GM19397 (cell line): Measurements from ENCODE around the gene TM9SF1.

Source experiments
- ATAC-seq: cut with Tn5 transposase; IDR thresholded peaks from one replicate; pipeline ENCODE4 v1.9.1; 2021; ENCODE audit warnings: mild to moderate bottlenecking, moderate library complexity; ENCODE audit not compliant: unreplicated experiment

The TM9SF1 gene

DNA sequence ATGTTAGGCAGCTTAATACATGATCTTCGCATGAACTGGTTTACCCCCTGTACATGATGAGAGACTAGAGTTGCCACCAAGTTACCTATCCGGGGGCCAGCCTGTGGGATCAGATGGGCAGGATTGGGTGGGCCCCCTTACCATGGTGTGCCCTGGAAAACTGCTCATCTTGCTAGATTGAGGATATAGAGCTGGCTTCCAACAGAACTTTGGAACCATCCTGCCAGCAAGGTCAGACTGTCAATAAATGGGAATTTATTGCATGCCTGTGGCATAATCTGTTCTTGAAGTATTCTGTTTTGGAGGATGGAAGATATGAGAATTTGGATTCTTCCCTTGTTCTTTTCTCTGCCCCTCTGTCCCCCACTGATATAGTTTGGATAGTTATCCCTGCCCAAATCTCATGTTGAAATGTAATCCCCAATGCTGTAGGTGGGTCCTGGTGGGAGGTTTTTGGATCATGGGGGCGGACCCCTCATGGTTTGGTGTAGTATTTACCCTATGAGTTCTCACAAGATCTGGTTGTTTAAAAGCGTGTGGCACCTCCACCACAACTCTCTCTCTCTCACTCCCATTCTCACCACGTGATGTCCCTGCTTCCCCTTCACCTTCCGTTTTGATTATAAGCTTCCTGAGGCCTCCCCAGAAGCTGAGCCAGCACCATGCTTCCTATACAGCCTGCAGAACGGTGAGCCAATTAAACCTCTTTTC, 3.7 kb upstream of the TM9SF1 start:
- ATAC-seq: no peak

DNA sequence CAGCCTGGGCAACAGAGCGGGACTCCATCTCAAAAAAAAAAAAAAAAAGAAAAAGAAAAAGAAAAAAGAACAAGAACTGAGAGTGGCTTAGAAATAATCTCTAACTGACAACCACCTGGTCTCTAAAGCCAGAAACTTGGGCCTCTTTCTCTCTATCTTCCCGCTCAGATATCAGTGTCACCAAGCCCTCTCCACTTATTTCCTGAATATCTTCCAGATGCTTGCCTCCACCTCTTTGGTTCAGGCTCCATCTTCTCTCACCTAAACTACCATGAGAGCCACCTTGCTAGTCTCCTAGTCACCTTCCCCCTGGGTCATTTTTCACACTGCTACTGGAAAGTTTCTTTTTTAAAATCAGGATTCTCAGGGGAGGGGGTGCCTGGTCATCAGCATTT, 1.8 kb upstream of the TM9SF1 start:
- no peak for ATAC-seq

DNA sequence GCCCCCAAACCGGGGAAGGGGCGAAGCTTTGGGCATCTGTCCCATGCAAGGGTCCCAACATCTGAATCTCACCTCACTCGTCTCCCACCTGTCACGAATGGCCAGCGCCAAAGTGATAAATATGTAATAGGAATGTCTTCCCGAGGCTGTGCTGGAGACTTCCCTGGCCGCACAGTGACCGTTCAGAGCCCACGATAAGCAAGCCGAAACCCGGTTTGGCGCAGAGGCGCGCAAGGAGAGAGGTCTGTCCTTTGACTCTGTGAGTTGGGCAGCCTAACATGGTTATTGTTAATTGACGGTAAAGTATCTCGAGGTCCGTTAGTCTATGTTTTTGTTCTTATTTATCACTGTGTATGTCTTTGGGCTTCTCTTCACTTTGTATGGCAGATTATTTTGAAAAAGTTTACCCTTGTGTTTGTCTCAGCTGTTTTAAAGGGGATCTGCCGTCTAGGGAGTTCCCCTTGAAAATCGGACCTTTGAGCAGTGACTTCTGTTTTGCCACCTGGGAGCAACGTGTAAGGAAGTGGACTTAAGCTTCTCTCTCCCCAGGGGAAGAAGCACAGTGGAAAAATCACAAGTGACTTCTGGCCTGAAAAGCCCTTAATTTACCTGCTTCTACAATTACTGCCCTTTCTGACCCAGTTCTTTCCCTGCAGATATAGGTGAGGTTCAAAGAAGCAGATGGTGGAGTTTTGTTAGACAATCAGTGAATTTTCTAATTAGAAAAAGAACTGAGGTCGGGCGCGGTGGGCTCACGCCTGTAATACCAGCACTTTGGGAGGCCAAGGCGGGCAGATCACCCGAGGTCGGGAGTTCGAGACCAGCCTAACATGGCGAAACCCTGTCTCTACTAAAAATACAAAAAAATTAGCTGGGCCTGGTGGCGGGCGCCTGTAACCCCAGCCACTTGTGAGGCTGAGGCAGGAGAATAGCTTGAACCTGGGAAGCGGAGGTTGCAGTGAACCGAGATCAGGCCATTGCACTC, 1.1 kb upstream of the TM9SF1 start:
- no peak for ATAC-seq

DNA sequence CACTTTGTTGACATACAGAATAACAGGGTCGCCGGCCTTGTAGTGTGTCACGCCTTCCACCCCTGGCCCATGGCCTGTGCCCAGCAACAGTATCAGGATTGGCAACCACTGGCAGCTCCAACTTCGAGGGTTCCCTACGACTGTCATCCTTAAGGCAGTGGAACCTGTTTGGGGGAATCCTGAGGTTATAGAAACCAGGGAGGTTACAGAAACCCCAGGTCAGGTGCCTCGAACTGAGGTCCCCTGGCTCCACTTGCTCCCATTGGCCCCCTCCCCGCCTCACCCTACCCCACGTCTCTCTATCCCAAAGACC, 412 bp downstream of the TM9SF1 start:
- no peak for ATAC-seq

DNA sequence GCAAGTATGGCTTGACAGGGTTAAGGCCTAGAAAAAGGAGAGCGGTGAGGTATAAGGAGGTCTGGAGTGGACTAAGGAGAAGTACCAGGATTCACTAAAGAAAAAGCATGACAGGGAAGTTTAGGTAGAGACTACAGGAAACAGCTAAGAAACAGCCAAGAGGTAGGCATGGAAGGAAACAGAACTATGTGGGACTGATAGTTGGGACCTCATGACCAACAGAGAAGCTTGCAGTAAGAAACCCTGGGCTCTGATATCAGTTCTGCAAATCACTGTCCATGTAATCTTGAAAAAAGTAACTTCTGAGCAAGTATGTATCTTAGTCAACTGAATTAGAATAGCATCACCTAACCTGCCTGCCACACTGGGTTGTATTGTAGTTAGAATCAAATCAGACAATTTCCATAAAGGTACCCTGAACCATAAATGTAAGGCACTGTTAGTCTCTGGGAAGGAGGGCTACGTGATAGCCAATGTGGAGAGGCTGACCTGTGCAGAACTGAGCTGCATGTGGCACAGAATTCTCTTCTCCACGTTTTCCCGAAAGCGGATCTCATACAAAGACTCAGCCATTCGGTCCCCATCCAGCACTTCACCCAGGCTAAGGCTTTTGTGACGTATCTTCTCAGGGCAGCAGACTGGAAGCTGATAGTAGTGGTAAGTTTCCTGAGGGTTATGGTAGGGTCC, 912 bp downstream of the TM9SF1 start:
- ATAC-seq: no peak

DNA sequence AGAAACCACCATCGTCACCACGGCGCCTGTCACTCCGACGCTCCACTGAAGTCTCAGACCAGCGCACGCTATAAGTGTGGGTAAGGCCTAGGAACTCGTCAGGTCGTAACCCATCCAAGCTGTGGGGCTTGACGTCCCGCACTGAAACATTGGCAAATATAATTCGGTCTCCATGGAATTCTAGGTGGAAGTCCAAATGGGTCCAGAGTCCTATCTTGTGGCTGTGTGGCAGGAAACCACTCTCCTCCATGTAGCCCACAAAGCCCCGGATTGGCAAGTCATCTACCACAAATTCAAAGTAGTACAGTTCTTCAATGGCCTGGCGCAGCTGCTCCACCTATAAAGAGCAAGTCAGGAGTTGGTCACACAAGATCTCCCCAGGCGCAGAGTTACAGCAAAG, 2.3 kb downstream of the TM9SF1 start:
- no peak for ATAC-seq

DNA sequence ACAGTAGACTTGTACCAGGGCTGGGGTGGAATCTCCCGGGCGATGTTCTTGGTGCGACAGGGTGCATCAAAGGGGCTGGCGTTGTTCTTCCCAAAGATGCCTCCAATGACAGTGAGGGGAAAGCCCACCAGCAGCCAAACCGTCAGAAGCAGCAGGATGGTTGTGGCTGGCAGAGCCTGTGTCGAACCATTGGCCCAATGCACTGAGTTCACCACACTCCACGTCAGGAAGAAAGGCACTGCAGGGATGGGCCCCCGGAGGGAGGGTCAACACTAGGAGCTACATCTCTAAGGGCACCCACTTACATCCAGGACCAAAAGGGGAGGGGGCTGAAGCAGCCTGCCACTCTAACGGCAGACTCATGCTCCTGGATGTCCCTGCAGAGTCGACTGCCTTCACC, 4.8 kb downstream of the TM9SF1 start:
- no peak for ATAC-seq

DNA sequence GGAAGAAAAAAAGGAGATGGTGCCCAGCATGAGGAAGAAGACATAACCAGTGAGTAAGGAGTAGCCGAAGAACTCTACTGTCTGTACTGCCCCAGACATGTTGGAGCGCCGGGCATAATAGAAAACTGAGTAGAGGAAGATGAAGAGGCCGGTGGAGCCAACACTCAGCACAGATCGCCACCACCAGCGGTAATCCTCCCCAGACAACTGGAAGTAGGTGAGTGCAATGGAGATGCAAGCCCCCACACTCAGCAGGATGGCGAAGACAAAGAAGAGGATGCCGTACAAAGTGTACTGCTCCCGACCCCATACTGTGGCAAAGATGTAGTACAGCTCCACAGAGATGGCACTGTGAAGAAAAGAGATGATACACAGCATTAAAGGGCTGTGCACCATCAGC, 5.8 kb downstream of the TM9SF1 start:
- no peak for ATAC-seq

DNA sequence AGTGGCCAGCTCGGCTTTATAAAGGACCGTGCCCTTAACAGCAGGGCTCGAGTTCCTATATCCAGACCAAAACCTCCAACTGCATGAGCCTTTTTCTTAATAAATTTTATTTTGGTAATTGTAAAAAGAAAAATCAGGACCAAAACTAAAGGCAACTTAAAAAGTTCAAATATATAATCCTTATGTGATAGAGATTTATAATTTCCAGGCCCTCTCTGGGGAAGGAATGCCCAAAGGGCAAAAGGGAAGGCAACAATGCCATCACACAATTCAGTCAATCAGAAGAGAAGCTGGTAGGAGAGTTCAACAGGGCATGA, 6.2 kb downstream of the TM9SF1 start:
- ATAC-seq: no peak

DNA sequence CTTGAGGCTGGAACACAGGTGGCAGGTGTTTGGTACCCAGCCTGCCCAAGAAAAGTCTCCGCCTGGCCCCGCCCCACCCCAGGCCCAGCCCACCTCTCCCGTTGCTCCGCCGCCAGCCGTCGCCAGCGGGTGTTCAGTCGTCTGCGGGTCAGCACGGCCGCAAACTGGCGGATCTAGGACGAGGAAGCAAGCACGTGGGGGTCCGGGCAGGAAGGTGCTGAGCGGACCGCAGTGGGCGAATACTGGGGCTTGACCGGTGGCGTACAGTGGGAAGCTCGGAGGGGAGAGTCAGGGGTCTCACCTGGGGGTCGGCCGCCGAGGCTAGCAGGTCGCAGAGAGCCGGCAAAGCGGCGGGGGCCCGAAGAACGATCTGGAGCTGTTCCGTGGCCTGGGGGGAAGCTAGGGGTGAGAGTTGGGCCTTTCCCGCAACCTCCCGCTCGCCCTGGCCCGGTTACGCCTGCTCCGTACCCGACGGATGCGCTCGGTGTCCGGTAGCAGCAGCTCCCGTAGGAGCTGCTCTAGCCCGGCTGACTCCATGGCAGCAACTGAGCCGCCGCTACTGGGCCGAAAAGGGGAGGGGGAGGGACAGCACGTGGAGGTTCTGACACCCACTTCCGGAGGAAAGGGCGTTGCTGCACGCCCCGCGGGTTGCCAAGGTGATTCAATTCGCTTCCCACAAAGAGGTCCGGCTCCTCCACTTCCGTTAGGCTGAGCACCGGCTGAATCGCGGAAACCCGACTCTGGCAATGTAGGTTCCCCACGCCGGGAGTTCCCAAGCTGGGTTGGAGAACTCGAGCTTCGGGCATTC, 6.8 kb downstream of the TM9SF1 start, which contains the start of gene IPO4:
Gene IPO4 (minus strand): TSS at position 566 of the 808 bp plus-strand sequence. CDS start 29 bp downstream, at position 537.
- peak; percentile 84 for ATAC-seq

DNA sequence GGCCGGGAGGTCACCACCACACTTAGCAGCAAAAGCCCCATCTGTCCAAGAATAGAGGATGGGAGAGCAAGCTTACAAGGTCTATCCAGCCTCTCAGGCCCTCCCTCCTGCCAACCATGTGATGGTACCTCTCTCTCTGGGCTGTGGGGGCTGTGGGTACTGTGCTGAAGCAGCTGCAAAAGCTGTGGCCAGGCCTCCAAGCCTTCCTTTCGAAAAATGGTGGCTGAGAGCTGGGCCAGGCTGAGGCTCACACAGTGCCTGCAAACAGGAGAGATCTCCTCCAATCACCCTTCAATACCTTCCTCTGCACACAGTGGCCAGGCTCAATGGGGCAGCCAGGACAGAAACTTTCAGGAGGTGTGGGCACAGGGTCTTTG, 7.7 kb downstream of the TM9SF1 start:
- no peak for ATAC-seq

DNA sequence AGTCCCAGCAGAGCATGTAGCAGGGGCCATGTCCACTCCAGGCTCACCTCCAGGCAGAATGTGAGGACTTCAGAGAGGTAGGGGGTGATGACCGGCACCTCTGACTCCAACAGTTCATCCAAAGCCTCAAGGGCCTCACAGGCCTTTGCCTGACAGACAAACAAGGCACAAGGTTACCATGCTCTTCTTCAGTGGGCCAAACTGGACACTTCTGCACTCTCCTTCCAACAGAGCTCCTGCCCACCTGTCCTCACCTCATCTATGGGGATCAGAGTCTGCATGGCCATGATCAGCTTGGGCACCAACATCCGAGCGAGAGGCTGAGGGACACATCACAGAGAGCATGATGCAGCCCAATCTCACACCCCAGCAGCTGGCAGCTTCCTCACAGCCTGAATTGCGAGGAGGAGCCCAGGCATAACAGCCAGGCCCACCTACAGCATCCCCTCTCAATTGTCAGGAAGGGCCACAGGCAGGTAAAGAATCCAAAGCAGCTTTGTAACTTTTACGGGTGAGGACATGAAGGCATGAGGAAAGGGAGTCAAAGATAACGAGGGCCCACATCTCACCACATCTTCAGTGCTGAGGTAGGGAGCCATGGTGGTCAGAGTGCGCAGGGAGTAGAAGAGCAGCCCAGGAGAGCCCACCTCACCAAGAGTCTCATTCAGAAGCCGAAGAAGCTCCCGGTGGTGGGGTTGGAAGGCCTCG, 8.3 kb downstream of the TM9SF1 start:
- no peak for ATAC-seq

DNA sequence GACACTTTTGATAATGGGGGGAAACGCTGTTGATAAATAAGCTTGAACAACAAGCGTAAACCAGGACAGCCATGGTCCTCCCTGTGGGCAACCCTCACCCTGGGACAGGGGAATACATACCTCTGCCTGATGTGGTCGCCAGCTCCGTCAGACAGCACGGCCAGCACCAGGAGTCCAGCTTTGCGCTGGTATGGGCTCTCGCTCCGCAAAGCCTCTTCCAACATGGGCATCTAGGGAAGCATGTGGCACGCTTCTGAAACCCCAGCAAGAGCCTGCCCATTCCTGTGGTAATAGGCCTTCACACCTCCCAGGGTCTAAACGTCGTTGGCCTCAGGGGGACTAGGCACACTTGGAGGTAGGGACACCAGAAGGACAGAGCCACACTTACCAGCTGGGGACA, 9.5 kb downstream of the TM9SF1 start:
- no peak for ATAC-seq

DNA sequence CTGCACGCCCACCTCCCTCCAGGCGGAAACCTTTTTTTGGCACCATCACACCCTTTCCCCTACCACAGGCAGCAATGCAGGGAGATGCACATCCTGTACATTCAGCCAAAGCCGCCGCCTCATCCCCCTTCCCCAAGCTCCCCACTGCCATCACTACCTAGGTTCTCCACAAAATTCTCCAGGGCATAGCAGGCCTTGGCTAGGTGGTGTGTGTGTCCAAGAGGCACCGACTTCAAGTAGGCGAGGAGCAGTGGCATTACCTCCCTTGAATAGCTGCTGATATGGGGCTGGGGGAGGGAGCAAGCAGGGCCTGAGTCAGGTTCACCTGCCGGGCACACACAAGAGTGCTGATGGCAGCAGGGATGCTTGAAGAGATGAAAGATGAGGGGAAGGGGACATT, 10.2 kb downstream of the TM9SF1 start:
- no peak for ATAC-seq

DNA sequence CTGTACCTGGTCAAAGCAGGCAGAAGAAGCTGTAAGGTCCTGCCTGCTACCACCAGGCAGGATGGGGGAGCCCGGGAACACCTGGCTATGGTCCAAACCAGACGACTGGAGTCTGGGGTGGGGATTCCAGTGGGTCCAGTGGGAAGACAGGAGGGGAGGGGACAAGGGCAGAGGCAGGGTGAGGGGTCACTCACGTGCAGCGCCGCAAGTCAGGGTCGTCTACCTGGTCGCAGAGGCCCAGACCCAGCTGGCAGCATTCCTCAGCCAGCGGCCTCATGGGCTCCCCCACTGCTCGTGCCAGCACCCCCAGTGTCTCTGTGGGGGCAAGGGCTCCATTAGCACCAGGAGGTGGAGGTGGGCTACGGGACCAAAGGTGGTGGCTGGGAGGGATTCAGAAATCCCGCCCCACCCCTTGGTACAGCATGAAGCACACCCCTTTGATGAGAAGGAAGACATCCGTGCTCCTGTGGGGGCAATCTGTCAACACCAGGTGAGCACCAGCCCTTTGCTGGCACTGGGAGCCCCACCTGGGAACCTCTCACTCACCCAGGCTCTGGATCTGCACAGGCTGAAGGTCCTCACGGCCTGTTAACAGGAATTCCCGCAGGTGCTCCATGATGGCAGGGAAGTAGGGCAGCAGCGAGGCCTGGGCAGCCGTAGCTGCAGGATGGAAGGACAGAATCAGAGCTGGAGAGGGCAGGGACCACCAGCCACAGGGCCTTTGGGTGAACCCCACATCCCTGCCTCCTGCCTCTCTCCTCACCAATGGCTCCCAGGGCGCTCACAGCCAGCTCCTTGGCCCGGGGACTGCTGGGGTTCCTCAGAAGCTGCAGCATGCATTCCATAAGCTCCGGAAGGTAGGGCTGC, 10.9 kb downstream of the TM9SF1 start:
- no peak for ATAC-seq

DNA sequence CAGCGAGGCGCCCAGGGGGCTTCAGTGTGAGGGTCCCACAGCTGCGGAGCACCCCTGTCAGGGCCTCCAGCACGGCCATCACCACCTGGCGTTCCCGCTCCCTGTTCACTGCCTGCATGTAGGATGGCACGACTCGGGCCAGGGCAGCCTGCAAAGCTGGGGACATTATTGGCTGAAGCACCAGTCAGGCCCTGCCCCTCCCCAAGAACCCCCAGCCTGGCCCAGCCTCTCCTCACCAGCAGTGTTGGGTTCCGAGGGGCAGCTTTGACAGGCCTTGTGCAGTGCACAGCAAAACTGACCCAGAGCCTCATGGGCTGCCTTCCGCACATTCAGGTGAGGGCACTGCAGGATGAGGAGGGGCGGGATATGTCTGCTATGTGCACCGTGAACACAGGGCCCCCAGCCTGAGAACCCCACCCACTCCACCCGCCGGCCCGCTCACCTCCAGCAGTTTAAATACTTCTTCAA, 12.2 kb downstream of the TM9SF1 start:
- no peak for ATAC-seq

DNA sequence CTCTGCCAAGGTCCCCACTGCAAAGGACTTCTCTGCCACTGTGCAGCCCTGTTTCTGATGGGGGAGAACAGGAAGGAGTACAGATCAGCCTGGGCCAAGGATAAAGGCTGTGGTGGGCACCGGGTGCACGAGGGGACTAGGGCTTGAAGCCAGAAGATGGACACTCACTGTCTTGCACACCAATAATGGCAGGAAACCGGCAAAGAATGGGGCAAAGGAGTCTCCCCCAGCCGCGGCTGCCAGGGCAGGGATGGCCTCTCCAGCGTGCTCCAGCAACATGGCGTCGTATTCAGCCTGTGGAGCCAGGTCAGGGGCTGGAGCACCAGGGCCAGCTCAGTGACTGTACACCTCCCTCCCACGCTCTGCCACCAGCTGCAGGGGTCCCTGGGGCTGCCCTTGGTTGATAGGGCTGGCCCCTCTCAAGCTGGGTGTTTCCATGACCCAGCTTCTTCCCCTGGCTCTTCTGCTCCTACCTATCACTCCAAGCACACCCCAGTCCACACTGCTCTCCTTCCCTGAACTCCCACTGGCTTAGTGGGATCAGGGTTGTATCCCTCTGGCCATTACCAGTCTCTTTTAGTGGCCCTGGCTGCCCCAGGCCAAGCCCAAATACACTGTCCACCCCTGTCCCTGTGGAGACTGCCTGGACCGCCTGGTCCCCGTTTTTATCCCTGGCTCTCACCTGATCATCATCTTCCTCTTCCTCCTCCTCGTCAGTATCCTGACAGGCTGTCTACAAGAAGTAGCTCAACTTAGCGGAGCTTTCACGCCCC, 12.9 kb downstream of the TM9SF1 start:
- ATAC-seq: no peak

DNA sequence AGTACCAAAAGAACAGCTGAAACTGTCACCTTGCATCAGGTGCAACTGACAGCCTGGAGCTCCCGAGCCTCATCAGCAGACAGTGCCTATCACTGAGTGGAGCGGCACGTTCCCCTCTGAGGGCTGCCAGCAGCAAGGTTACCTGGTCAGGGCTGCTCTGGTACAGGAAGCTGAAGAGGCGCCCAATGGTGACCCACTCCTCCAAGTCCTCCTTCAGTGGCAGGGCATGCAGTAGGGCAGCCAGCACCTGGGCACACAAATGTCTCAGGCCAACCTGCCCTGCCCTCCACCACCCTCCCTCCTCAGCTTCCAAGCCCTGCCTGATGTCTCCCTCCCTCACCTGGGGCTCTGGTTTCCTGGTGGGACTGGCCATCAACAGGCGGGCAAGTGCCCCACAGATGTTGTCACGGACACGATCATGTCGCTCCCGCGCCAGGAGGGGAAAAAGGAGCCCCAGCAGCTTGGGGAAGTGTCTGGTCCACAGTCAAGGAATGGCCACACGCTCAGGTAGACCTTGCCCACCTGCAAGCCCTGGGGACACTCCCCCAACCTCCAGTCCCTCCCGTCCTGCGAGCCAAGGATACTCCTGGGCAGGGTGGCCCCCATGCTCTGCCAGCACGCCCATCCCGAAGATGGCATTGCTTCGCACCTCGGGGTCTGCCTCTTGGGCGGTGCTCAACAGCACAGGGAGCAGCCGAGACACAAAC, 13.7 kb downstream of the TM9SF1 start:
- ATAC-seq: no peak
